ENCODE data around the gene ZPBP2. TPM values are rescaled to one million over a fixed set of nuclear protein-coding genes. Genes with fewer than 3 reads are reported as not detected.

Gene ZPBP2
- total RNA-seq, 1 donor from 2014 or later: not detected

- Mint-ChIP-seq H3K27me3 (ENCODE audit: unreplicated experiment) (no peaks in the 10 kb centered on the region), H3K4me1 (ENCODE audit: unreplicated experiment) (peaks cover 42% of the 10 kb centered on the region), H3K27ac (ENCODE audit: unreplicated experiment) (peak overlapping the region; percentile 79), H3K36me3 (ENCODE audit: unreplicated experiment) (peaks cover 13% of the 10 kb centered on the region), H3K9me3 (ENCODE audit: unreplicated experiment) (no peaks in the 10 kb centered on the region), H3K4me3 (ENCODE audit: unreplicated experiment) (no peak overlapping the region)
- no peak for DNase-seq (ENCODE audit: extremely low spot score, unreplicated experiment)
- TF ChIP-seq CTCF (IDR thresholded peaks at IDR 0.05): peak; percentile 35
Observed at GRCh38 chr17:39923836-39924690, 56.1 kb downstream of the ZPBP2 start.

GRCh38 chr17:39924691-39925055 lies 56.7 kb downstream of the ZPBP2 start:
- H3K36me3 Mint-ChIP-seq (ENCODE audit: unreplicated experiment): peaks cover 13% of the 10 kb centered on the region
- H3K9me3 Mint-ChIP-seq (ENCODE audit: unreplicated experiment): no peaks in the 10 kb centered on the region
- TF ChIP-seq CTCF (IDR thresholded peaks at IDR 0.05): peak; percentile 0
- no peak for DNase-seq (ENCODE audit: extremely low spot score, unreplicated experiment)
- H3K27me3 Mint-ChIP-seq (ENCODE audit: unreplicated experiment): no peaks in the 10 kb centered on the region
- peaks cover 48% of the 10 kb centered on the region for H3K4me1 Mint-ChIP-seq (ENCODE audit: unreplicated experiment)
- peak overlapping the region; percentile 79 for H3K27ac Mint-ChIP-seq (ENCODE audit: unreplicated experiment)
- no peak overlapping the region for H3K4me3 Mint-ChIP-seq (ENCODE audit: unreplicated experiment)

GRCh38 chr17:39925282-39926134 lies 57.5 kb downstream of the ZPBP2 start:
- H3K36me3 Mint-ChIP-seq (ENCODE audit: unreplicated experiment): peaks cover 9% of the 10 kb centered on the region
- TF ChIP-seq CTCF (IDR thresholded peaks at IDR 0.05): no peak
- peaks cover 52% of the 10 kb centered on the region for H3K4me1 Mint-ChIP-seq (ENCODE audit: unreplicated experiment)
- H3K27ac Mint-ChIP-seq (ENCODE audit: unreplicated experiment): peak overlapping the region; percentile 87
- H3K27me3 Mint-ChIP-seq (ENCODE audit: unreplicated experiment): no peaks in the 10 kb centered on the region
- DNase-seq (ENCODE audit: extremely low spot score, unreplicated experiment): no peak
- peak overlapping the region; percentile 82 for H3K4me3 Mint-ChIP-seq (ENCODE audit: unreplicated experiment)
- H3K9me3 Mint-ChIP-seq (ENCODE audit: unreplicated experiment): no peaks in the 10 kb centered on the region

- no peak for DNase-seq (ENCODE audit: extremely low spot score, unreplicated experiment)
- TF ChIP-seq CTCF (IDR thresholded peaks at IDR 0.05): no peak
- Mint-ChIP-seq H3K27ac (ENCODE audit: unreplicated experiment) (peak overlapping the region; percentile 87), H3K4me3 (ENCODE audit: unreplicated experiment) (peak overlapping the region; percentile 82), H3K9me3 (ENCODE audit: unreplicated experiment) (no peaks in the 10 kb centered on the region), H3K36me3 (ENCODE audit: unreplicated experiment) (peaks cover 7% of the 10 kb centered on the region), H3K4me1 (ENCODE audit: unreplicated experiment) (peaks cover 52% of the 10 kb centered on the region), H3K27me3 (ENCODE audit: unreplicated experiment) (no peaks in the 10 kb centered on the region)
Observed at GRCh38 chr17:39926135-39926587, 58.2 kb downstream of the ZPBP2 start.

Data from osteocyte (in vitro differentiated cells).